Globus pallidus (tissue), 1 donor: ENCODE measurements around the gene MTHFD2L.
A peak's percentile ranks its signal among the peaks of the same experiment; 100 is the strongest.
"Not testable (repeated sequence)": the region's sequence is repeated elsewhere in the genome, so short reads cannot be mapped to it uniquely, and the experiment has no call there.

ENCODE experiments used
- DNase-seq: peaks from one replicate; pipeline ENCODE4 v3.0.0-alpha.2; 2015; ENCODE audit warnings: low spot score

Gene MTHFD2L

GRCh38 chr4:74157561-74158465 lies at the start of gene MTHFD2L:
Gene MTHFD2L, plus strand, starts transcription at chr4:74158118. Its CDS starts 21 bp downstream, at chr4:74158139.
- DNase-seq, result peak; percentile 93

GRCh38 chr4:74108457-74109115 lies 49.3 kb upstream of the MTHFD2L start:
- no peak for DNase-seq

GRCh38 chr4:74109116-74109869 lies 48.6 kb upstream of the MTHFD2L start:
- no peak for DNase-seq

GRCh38 chr4:74109870-74110605 lies 47.9 kb upstream of the MTHFD2L start:
- DNase-seq, result no peak

- no peak for DNase-seq
Measured at GRCh38 chr4:74110670-74111069, 47.2 kb upstream of the MTHFD2L start.

- DNase-seq, result no peak
Measured at GRCh38 chr4:74111306-74111975, 46.5 kb upstream of the MTHFD2L start.

- no peak for DNase-seq
Measured at GRCh38 chr4:74111990-74112389, 45.9 kb upstream of the MTHFD2L start.

- no peak for DNase-seq
Measured at GRCh38 chr4:74112399-74113105, 45.4 kb upstream of the MTHFD2L start.

- DNase-seq, result no peak
Measured at GRCh38 chr4:74114234-74114633, 43.7 kb upstream of the MTHFD2L start.

GRCh38 chr4:74117024-74117534 lies 40.8 kb upstream of the MTHFD2L start:
- DNase-seq, result peak; percentile 78

- DNase-seq, result no peak
Measured at GRCh38 chr4:74118600-74119338, 39.1 kb upstream of the MTHFD2L start.

GRCh38 chr4:74120086-74120485 lies 37.8 kb upstream of the MTHFD2L start:
- DNase-seq, result no peak

GRCh38 chr4:74121643-74122579 lies 36.0 kb upstream of the MTHFD2L start:
- no peak for DNase-seq

GRCh38 chr4:74123065-74123728 lies 34.7 kb upstream of the MTHFD2L start:
- no peak for DNase-seq

- DNase-seq, result no peak
Measured at GRCh38 chr4:74125029-74125428, 32.9 kb upstream of the MTHFD2L start.

- no peak for DNase-seq
Measured at GRCh38 chr4:74127745-74128144, 30.2 kb upstream of the MTHFD2L start.

GRCh38 chr4:74130843-74131242 lies 27.1 kb upstream of the MTHFD2L start:
- DNase-seq, result not testable (repeated sequence)

GRCh38 chr4:74132188-74132587 lies 25.7 kb upstream of the MTHFD2L start:
- not testable (repeated sequence) for DNase-seq
